Parathyroid adenoma (tissue), 2 donors: ENCODE data around the gene SSR3.

Source experiments
- H2AFZ ChIP-seq: fragments of 300-600 bp; sonication (generic); one replicate; pipeline ENCODE4 v1.7.0; 2017; ENCODE audit warnings: antibody characterized with exemption, mild to moderate bottlenecking
- H3K27ac ChIP-seq: fragments of 300-600 bp; sonication (generic); one replicate; pipeline ENCODE4 v1.7.0; 2017
- H3K27me3 ChIP-seq: fragments of 300-600 bp; sonication (generic); one replicate; pipeline ENCODE4 v1.7.0; 2017; ENCODE audit warnings: low read length; ENCODE audit not compliant: control insufficient read depth, insufficient read depth
- H3K36me3 ChIP-seq: fragments of 300-600 bp; sonication (generic); one replicate; pipeline ENCODE4 v1.7.0; 2017; ENCODE audit warnings: low read length; ENCODE audit not compliant: control insufficient read depth, insufficient read depth
- H3K4me1 ChIP-seq: fragments of 300-600 bp; sonication (generic); one replicate; pipeline ENCODE4 v1.7.0; 2017; ENCODE audit warnings: control low read depth
- H3K4me2 ChIP-seq: fragments of 300-600 bp; sonication (generic); one replicate; pipeline ENCODE4 v1.7.0; 2017; ENCODE audit warnings: low read length
- H3K4me3 ChIP-seq: fragments of 300-600 bp; sonication (generic); one replicate; pipeline ENCODE4 v1.7.0; 2017; ENCODE audit warnings: low read depth, low read length
- H3K79me2 ChIP-seq: fragments of 300-600 bp; sonication (generic); one replicate; pipeline ENCODE4 v1.7.0; 2017; ENCODE audit warnings: control low read depth
- H3K9ac ChIP-seq: fragments of 300-600 bp; sonication (generic); one replicate; pipeline ENCODE4 v1.7.0; 2017; ENCODE audit warnings: mild to moderate bottlenecking
- H3K9me3 ChIP-seq: fragments of 300-600 bp; sonication (generic); one replicate; pipeline ENCODE4 v1.7.0; 2017; ENCODE audit warnings: low read length; ENCODE audit not compliant: control insufficient read depth
- TF ChIP-seq, protein P1 (sequence below): fragments of 300-600 bp; sonication (generic); IDR thresholded peaks from one replicate; pipeline ENCODE4 v1.7.0; 2017; ENCODE audit warnings: antibody characterized with exemption, mild to moderate bottlenecking
- donor health status: primary hyperparathyroidism.

The SSR3 gene

DNA sequence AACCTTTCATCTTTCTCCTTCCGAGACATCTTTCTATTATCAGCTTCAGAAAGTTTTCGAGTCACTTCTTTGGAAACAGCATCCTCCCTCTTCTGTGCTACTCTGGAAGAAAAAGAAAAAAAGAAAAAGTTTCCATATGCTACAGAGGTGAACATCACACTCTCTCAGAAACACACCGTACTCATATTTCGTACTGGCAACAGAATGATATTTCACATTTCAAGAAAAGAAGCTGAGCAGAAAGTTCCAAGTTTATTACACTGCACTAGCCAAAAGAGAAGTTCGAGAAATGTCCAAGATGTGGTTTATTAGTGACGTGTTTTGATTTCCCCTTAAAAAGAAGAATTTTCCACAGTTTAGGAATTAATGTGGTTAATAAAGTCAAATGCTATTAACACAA lies 6.0 kb downstream of the SSR3 start:
- Histone ChIP-seq H3K27me3 (no peaks in the 10 kb centered on the region), H3K4me1 (peaks cover 29% of the 10 kb centered on the region), H3K27ac (no peak overlapping the region), H3K9me3 (no peaks in the 10 kb centered on the region), H3K4me3 (no peak overlapping the region), H3K36me3 (no peaks in the 10 kb centered on the region), H3K9ac (no peak overlapping the region), H3K4me2 (no peak overlapping the region), H2AFZ (no peak overlapping the region), H3K79me2 (peaks cover 15% of the 10 kb centered on the region)
- TF ChIP-seq, protein P1, sequence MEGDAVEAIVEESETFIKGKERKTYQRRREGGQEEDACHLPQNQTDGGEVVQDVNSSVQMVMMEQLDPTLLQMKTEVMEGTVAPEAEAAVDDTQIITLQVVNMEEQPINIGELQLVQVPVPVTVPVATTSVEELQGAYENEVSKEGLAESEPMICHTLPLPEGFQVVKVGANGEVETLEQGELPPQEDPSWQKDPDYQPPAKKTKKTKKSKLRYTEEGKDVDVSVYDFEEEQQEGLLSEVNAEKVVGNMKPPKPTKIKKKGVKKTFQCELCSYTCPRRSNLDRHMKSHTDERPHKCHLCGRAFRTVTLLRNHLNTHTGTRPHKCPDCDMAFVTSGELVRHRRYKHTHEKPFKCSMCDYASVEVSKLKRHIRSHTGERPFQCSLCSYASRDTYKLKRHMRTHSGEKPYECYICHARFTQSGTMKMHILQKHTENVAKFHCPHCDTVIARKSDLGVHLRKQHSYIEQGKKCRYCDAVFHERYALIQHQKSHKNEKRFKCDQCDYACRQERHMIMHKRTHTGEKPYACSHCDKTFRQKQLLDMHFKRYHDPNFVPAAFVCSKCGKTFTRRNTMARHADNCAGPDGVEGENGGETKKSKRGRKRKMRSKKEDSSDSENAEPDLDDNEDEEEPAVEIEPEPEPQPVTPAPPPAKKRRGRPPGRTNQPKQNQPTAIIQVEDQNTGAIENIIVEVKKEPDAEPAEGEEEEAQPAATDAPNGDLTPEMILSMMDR = no peak

DNA sequence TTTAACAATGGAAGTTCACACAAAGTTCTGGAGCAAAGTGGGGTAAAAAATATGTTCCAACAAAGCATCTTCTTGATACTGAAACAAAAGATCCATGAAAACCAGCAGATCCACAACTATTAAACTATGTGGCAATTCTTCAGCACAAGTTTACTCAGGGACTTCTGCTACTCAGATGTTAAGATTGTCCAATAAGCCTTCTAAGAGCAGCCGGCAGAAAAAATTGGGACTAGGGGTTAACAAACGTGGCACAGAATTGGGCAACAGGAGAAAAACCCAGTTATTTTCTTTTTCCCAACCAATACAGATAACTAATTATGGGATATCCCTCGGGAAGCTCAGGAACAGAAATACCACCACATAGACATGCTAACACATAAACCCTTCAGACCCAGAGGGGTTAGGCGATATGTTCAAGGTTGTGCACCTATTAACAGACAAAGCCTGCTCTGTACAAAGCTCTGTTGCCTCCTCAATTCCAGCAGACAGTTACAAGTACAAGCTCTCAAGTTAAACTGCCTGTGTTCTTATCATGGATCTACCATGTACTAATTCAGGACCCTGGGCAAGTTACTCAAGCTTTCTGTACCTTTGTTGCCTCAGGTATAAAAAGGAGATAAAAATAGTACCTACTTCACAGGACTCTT lies 6.8 kb downstream of the SSR3 start:
- H3K9ac ChIP-seq = no peak overlapping the region
- no peaks in the 10 kb centered on the region for H3K36me3 ChIP-seq
- H3K4me1 ChIP-seq = peaks cover 29% of the 10 kb centered on the region
- H3K79me2 ChIP-seq = peaks cover 12% of the 10 kb centered on the region
- H3K4me2 ChIP-seq = no peak overlapping the region
- TF ChIP-seq, protein P1 = no peak
- no peak overlapping the region for H3K4me3 ChIP-seq
- no peaks in the 10 kb centered on the region for H3K27me3 ChIP-seq
- H2AFZ ChIP-seq = no peak overlapping the region
- H3K27ac ChIP-seq = no peak overlapping the region
- no peaks in the 10 kb centered on the region for H3K9me3 ChIP-seq

DNA sequence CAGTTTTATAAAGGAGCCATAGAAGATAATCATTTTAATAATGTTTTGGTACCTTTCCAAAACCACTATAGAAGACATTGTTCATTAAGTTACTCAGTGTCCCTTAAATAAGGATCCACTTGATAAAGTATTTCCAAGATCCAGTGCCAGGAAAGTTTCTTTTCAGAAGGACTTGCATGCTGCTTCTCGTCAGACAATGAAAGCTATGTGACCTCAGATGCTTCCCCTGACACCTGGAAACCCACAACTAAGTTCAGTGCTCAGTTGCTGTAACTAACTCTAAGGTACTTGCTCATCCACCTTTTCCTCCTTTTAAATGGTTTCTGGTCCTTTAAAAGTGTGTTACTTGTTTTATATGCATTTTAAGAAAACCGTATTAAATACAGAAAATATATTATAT lies 7.3 kb downstream of the SSR3 start:
- Histone ChIP-seq H3K4me2 (no peak overlapping the region), H2AFZ (no peak overlapping the region), H3K9me3 (no peaks in the 10 kb centered on the region), H3K9ac (no peak overlapping the region), H3K4me3 (no peak overlapping the region), H3K27ac (no peak overlapping the region), H3K27me3 (no peaks in the 10 kb centered on the region), H3K36me3 (no peaks in the 10 kb centered on the region), H3K79me2 (peaks cover 12% of the 10 kb centered on the region), H3K4me1 (peaks cover 25% of the 10 kb centered on the region)
- TF ChIP-seq, protein P1 = no peak

DNA sequence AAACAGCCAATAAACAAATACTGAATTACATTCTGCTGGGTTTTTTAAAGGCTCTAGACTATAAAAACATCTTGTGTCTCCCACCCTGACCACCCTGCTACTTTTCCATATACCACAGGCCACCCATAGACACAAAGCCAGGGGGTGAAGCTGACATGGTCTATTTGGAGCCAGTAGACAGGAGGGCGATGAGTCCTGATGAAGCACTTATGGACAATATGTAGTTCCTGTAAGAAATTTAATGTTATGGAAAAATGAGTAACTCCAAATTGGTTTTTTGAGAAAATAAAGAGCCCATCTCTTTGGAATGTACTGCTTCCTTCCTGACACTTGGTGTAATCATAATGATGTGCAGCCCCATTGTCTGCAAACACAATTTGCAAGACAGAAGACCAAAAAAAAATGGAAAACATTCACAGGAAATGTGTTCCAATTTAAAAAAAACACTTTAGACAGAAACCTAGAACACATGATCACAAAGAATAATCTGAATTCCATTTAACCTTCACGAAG lies 11.8 kb downstream of the SSR3 start:
- peaks cover 5% of the 10 kb centered on the region for H3K79me2 ChIP-seq
- H3K4me1 ChIP-seq = peaks cover 16% of the 10 kb centered on the region
- H3K4me2 ChIP-seq = no peak overlapping the region
- H3K27me3 ChIP-seq = no peaks in the 10 kb centered on the region
- no peak overlapping the region for H2AFZ ChIP-seq
- H3K27ac ChIP-seq = peak overlapping the region; percentile 29
- H3K36me3 ChIP-seq = no peaks in the 10 kb centered on the region
- H3K9me3 ChIP-seq = no peaks in the 10 kb centered on the region
- no peak overlapping the region for H3K4me3 ChIP-seq
- H3K9ac ChIP-seq = no peak overlapping the region
- TF ChIP-seq, protein P1 = no peak
